HG02943 (cell line): ENCODE results near the gene DENND5B.
"Not testable (repeated sequence)": the region's sequence is repeated elsewhere in the genome, so short reads cannot be mapped to it uniquely, and the experiment has no call there.

Source experiments
- ATAC-seq: cut with Tn5 transposase; IDR thresholded peaks from one replicate; pipeline ENCODE4 v1.9.1; 2021; ENCODE audit warnings: mild to moderate bottlenecking, low read depth, moderate library complexity; ENCODE audit not compliant: unreplicated experiment

The DENND5B gene

DNA sequence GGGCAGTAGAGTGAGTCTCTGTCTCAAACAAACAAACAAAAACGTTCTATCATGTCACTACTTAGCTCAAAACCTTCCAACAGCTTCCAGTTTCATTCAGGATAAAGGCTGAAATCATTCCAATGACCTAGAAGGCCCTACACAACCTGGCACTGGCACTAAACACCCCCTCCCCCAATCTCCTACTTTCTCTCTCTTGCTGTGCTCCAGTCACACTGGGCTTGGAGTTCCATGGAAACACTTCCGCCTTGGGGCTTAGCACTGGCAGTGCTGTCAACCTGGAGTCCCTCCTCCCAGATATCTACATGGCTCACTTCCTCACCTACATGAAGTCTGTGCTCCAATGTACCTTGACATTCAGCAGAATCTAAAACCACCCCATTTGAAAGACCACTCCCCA, 199.9 kb downstream of the DENND5B start:
- no peak for ATAC-seq

DNA sequence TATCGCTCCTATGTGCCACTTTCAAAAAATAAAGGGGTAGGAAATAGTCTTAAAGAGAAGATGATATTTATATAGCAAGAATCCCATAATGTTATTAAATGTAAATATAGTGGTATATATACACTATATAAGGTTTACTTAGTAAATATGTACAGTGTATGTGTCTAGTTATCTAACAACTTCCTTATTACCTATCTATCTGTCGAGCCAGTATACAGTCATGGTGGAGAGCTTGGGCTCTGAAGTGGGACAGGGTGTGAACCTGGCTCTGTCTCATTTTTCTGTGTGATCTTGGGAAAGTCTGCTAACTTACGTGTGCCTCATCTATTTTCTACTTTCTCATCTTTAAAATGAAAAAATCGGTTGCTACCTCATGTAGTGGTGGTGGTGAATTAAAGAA, 202.2 kb downstream of the DENND5B start:
- no peak for ATAC-seq

DNA sequence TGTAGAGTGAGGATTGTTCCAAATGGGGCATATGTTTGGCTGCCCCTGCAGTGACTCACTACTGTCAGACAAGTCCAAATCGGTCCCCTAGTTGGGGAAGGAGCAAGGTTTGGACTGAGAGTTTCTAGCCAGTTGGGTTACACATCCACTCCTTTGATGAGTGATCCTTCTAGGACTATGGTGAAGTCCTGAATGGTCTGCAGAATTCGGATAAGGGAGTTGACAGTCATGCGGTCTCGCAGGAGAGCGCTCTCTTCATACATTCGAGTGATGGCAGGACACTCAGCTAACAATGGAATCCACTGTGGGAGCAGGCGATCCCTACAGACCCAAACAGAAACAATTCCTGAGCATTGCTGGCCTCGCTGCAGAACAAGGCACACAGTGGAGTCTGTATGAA, 203.5 kb downstream of the DENND5B start:
- ATAC-seq, result no peak

DNA sequence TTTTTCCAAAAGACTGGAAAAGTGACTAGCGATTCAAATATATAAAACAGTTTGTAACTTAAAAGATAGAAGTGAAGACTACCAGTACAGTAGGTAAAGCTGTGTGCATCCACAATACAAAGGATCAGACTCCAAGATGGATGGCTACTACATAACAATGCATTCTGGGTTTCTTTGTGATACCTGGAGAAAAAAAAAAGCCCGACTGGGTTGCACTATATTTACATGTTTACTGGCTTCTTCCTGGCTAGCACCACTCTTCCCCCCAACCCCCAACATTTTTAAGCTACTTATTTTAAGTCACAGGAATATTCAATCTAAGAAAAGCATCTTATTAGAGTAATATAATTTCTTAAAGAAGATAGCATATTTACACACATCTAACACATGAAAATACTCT, 203.9 kb downstream of the DENND5B start:
- ATAC-seq, result no peak

DNA sequence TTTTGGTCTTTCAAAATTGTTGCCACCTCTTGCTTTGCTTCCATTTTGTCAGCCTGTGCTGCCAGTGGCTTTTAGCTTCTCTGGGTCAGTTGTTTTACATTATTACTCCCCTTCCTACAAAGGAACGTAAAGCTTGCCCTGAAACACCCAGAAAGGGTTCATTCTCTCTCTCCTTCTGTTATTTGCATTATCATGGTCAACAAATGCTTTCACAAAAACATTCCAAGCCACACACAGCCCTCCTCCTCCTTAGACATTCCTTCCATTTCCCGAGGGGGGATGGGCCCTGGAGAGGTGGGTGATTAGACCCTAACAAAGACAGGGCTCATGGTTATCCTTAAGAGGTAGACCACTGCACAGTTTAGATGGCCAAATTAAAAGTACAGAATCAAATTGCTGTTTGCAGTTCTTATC, 204.6 kb downstream of the DENND5B start:
- no peak for ATAC-seq

DNA sequence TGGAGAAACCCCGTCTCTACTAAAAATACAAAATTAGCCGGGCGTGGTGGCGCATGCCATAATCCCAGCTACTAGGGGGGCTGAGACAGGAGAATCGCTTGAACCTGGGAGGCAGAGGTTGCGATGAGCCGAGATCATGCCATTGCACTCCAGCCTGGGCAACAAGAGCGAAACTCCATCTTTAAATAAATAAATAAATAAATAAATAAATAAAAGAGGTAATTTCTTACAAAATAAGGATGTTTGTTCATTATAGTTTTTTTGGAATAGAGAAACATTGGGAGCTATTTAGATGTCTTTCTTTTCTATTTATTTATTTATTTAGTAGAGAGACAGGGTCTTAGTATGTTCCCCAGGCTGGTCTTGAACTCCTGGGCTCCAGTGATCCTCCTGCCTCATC, 213.7 kb downstream of the DENND5B start:
- not testable (repeated sequence) for ATAC-seq

DNA sequence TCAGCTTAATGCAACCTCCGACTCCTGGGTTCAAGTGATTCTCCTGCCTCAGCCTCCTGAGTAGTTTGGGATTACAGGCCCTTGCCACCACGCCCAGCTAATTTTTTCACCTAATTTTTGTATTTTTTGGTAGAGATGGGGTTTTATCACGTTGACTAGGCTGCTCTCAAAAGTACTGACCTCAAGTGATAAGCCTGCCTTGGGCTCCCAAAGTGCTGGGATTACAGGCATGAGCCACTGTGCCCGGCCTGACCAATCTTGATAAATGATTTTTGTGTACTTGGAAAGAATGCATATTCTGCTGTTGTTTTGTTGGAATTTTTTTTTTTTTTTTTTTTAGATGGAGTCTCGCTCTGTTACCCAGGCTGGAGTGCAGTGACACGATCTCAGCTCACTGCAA, 215.5 kb downstream of the DENND5B start:
- ATAC-seq, result not testable (repeated sequence)

DNA sequence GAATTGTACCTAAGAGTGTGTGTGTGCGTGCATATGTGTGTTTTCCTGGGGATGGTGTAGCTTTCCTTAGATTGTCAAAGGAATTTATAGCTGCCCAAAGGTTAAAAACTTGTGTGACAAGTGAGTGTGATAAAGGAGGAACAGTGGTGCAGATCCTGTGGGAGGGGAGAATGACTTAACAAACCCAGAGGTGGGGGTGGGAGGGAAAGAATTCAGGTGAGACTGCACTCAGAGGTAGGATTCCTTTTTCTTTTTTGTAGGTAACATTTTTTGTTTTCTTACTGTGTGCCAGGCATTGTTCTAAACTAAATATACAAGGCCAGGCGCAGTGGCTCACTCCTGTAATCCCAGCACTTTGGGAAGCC, 219.7 kb downstream of the DENND5B start:
- ATAC-seq, result no peak

DNA sequence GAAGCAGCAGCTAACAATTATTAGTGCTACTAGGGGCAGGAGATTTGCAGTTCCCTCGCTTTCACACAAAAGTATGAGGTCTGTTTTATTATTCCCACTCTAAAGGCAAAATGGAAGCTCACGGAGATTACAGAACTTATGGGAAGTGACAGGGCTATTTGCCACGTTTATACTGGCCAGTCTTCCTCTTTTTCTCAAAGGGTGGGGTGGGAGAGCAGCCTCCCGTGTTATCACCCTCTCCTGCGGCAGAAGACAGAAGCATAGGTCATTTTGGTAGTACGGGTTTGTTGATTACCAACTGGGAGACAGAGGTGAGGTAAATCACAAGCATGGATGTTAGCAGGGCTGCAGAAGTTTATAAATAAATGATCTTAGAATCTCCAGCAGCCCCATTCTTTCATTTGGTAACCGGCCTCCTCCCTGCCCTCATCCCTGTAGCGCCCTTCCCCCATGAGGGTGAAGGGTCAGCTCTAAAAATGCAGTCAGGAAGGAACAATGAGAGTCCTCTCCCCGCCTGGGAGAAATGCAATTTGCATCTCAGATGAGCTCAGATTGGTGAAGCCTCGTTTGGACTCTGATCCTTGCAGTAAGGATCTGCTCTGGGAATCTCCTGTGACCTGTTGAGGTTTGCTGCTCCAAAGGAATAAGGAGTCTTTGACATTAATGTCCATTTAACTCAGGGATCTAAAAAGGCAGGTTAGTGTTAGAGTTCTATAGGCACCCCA, 220.2 kb downstream of the DENND5B start:
- no peak for ATAC-seq

DNA sequence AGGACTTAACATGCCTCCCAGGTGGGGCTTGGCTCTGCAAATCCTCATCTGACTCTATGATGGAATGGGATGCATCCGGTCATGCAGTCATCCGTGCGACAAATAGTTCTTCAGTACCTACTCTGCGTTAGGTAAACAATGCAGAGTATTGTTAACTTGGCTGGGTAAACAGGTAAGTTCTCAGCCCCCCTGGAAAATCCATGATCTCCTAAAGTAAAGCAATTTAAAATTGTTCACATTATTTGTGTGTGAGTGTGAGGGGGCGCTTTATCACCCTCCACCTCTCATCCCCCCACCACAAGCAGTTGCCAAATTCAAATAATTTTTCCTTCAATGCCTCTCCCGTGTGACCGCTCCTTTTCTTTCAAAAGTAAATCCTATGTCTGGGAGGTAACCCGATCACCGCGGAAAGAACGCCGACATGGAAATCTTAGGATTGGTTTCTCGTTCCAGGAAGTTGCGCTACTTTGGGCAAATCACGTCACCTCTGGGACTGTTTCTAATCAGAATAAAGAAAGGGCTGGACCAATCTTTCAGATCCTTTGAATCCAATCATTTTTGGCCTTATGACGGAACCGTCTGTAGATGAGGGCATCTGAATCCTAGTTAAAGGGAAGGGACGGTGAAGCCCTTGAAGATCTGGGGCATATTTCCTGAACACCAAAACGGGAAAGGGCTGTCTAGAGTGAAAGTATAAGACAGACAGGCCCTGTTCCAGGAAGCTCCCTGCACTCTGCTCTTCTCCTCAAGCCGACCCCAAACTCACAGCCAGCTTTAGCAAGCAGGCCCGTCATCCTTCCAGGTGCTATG, 221.0 kb downstream of the DENND5B start:
- ATAC-seq, result no peak

DNA sequence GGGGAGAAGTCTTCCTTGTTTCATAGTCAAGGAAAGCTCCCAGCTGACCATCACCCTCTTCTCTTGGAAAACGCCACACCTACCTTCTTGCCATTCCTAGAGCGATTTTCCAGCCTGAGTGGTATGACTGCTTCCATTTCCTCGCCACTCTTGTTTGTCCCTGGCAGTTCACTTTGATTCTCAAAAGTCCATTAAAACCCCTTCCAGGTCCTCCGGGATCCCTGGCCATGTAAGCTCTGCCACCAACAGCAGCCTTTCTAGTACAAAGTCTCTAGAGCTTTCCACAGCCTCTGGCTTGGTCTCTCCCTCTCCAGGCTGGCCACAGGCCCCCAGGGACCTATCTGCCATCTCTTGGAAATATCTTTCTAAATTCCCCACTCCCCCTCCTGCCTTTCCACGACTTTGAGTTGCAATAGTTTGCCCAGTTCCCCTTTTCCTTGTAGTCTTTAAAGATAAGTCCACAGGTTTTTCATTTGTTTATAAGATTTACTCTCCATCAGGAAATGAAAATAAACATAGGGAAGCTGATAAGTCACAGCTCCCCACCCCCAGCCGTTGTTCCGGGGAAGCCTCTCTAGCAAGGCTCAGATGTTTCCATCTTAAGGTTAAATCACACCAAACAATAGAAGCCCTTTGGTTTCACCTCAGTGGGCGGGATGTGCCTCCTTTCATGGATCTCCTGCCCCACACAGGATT, 222.1 kb downstream of the DENND5B start:
- ATAC-seq, result no peak

DNA sequence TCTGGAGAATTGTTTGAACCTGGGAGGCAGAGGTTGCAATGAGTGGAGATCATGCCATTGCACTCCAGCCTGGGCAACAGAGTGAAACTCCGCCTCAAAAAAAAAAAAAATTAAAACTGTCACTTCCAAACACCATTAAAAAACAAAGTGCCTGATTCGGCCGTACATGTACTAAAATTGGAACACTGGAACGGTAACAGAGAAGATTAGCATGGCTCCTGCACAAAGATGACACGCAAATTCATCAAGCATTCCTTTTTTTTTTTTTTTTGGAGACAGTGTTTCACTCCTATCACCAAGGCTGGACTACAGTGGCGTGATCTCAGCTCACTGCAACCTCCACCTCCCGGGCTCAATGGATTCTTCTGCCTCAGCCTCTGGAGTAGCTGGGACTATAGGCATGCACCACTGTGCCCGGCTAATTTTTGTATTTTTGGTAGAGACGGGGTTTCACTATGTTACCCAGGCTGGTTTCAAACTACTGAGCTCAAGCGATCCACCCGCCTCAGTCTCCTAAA, 224.8 kb downstream of the DENND5B start:
- ATAC-seq, result no peak

DNA sequence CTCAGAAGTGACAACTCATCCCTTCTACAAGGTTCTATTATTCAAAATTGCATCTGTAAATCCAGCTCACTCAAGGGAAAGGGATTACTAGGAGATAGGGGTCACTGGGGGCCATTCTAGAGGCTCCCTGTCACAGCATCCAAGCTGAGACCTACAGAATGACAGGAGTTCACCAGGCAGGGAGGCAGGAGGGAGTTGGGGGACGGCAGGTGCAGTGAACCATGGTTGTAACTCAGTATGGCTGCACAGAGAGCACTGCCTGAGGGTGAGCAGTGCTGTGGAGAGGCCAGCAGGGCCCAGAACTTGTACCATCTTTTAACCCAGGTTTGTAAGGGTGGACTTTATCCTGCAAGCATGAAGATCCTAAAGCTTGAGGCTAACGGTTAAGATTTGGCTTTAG, 227.1 kb downstream of the DENND5B start:
- no peak for ATAC-seq

DNA sequence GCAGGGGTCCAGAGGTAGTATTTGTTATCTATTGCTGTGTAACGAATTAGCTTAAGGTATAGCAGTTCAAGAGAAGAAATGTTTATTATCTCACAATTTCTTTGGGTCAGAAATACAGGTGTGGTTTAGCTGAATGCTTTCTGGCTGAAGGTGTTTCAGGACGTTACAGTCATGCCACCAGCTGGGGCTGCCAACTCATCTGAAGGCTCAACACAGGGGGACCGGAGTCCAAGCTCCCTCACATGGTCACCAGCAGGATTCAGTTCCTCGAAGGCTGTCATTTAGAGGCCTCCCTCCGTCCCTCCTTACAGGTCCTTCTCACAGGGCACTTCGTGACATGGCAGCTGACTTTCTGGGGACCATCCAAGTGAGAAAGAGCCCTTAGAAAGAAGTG, 227.5 kb downstream of the DENND5B start:
- ATAC-seq, result peak; percentile 4

DNA sequence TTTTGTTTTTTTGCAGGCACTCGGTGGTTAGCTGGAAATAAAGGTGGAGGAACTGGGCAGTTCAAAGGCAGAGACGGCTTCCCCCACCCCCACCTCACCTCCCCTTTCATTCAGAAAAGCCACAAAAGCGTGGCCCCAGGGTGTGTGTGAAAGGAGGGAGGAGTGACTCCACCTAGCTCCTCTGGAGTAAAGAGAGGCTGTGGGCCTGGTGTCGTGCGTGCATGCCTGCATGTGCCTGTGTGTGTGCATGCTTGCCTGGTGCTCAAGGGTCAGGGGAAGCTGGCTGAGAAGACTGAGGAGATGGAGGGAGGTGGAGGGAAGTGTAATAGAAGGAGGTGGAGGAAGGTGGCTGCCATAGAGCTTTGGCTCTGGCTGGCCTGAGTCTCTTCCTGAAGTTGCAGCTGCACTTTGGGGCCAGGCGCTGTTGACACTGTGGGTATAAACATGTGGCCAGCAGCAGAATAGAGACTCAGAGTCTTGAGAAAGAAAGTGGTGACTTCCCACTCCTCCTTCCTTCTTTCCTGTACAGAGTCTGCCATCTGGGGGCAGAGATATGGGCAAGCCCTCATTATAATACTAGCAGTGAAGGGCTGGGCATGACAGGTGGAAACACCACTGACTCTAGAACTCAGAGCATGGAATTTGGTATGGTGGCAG, 228.0 kb downstream of the DENND5B start:
- ATAC-seq, result peak; percentile 76

DNA sequence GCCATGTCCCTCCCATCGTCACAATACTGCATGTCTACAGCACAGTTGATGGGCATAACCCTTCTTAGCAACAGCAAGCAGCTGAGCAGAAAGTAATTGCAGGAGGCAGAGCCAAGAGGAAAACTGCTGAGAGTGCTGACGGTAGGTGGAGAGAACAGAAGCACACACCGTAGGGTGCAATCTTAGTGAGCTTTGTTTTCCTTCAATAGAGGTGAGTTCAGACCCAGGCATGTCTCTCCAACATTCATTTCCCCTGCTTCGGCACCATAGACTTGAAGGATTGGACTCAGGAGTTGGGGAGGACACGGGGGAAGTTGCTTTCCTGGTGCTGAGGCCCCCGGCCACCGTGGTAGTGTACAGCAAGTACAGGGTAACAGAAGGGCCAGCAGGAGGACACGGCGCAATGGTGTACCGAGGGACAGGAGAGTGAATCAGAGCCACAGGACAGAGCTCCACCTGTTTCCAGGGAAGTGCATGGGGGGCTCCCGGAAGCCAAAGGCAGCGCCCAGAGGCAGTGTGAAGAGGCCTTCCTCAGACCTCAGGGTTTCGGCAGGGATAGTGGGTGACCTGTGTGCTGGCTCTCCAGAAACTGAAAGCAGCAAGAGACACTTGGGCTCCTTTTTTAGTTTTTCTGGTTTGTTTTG, 228.7 kb downstream of the DENND5B start:
- peak; percentile 50 for ATAC-seq

DNA sequence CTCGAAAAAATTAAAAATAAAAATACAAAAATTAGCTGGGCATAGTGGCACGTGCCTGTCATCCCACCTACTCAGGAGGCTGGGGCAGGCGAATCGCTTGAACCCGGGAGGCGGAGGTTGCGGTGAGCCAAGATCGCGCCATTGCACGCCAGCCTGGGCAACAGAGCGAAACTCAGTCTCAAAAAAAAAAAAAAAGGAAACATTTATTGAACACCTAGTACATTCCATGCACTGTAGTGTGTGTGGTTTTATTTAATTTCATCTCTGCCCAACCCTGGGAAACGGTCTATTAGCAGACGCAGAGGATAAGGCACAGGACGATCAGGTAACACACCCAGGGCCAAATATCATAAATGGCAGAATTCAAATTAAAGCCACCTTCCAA, 229.2 kb downstream of the DENND5B start:
- no peak for ATAC-seq

DNA sequence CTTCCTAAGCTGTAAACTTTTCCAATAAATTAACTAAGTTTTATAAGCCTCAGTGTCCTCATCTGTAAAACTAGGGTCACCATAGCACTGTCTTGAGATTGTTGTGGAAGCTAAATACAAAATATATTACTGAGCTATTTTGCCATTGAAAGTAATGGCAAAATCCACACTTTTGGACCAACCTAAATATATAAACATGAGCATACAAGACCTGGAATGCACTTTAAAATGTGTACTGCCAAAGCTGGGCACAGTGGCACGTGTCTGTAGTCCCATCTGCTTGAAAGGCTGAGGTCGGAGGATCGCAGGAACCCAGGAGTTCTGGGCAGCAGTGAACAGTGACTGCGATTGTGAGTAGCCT, 235.2 kb downstream of the DENND5B start:
- ATAC-seq, result no peak

DNA sequence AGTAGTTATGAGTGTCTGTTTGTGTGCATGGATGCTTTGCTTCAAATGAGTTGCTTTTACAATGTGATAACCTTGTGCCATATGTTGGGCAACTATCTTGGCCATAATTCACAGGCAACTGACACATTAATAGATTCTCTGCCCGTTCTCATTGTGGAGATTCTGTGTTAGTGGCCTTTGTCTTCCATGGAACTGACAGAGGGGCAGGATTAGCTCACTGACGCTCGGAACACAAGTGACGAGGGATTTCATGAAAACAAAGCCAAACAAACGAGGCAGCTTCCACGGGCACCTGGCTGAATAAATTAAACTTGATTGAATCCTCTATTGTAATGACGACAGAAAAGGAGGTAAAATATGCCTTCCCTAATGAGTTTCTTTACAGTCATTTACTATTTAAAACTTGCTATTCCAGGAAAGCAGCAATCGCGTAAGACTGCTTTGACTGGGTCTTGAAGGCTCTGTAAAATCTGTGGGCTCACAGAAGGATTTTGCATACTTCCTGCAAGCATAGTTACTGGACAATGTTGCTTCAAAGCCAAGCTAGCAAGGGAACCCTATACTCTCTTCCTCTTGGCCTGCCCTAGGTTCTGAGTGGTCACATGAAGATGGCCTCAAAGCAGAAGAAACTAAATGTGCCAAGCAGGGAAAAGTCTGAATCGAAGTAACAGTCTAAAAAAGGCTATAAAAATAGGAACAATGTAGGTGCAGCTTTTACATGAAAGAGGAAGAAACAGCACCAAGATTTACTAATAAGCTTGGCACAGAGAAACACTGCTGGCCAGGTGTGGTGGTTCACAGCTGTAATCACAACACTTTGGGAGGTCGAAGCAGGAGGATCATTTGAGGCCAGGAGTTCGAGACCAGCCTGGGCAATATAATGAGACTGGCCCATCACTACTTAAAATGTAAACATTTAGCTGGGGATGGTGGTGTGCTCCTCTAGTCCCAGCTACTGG, 236.9 kb downstream of the DENND5B start:
- ATAC-seq, result no peak
